HUDEP-2 (cell line): ENCODE results near the gene VPS26A.
A peak's percentile ranks its signal among the peaks of the same experiment; 100 is the strongest.
"Not testable (repeated sequence)": the region's sequence is repeated elsewhere in the genome, so short reads cannot be mapped to it uniquely, and the experiment has no call there.

Source experiments
- DNase-seq, 76 experiments: peaks; one replicate each; lab custom pipeline; 2025; ENCODE audit not compliant: unreplicated experiment in 76 of 76; lab: John Stamatoyannopoulos, UW

The VPS26A gene

GRCh38 chr10:69172241-69172982 is 48.4 kb downstream of the VPS26A start:
- no peak for DNase-seq

DNA sequence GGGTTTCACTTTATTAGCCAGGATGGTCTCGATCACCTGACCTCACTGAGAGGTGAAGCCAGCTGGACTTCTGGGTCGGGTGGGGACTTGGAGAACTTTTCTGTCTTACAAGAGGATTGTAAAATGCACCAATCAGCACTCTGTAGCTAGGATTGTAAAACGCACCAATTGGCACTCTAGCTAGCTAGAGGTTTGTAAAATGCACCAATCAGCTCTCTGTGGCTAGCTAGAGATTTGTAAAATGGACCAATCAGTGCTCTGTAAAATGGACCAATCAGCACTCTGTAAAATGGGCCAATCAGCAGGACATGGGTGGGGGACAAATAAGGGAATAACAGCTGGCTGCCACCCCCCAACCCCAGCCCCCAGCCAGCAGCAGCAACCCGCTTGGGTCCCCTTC is 51.3 kb downstream of the VPS26A start:
- DNase-seq, result not testable (repeated sequence)

- no peak for DNase-seq
Measured at GRCh38 chr10:69176823-69177222, 52.8 kb downstream of the VPS26A start.

GRCh38 chr10:69179089-69179742 is 55.2 kb downstream of the VPS26A start:
- peak in 35 of 76 experiments; percentile 1 to 86 (median 35) for DNase-seq

- DNase-seq, result peak in 75 of 76 experiments; percentile 32 to 96 (median 88)
Measured at GRCh38 chr10:69179743-69180524, 56.0 kb downstream of the VPS26A start, which contains the start of gene SUPV3L1. TSS of gene SUPV3L1 (plus strand) at chr10:69180234. CDS start at chr10:69180292, 58 bp downstream.

- peak in 17 of 76 experiments; percentile 0 to 33 (median 11) for DNase-seq
Measured at GRCh38 chr10:69180525-69181204, 56.7 kb downstream of the VPS26A start.

DNA sequence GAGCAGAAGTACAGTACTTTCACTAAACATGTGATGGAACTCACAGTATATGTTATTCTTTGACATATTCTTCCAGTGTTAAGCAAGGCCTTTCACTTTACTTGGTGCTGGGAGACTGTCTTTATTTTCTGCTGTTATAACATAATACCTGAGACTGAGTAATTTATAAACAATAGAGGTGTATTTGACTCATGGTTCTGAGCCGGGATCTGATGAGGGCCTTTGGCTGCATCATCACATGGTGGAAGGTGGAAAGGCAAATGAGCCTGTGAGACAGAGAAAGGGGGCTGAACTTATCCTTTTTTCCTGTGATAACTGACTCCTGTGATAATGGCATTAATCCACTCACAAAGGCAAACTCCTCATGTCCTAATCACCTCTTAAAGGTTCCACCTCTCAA is 57.5 kb downstream of the VPS26A start:
- DNase-seq, result no peak

DNA sequence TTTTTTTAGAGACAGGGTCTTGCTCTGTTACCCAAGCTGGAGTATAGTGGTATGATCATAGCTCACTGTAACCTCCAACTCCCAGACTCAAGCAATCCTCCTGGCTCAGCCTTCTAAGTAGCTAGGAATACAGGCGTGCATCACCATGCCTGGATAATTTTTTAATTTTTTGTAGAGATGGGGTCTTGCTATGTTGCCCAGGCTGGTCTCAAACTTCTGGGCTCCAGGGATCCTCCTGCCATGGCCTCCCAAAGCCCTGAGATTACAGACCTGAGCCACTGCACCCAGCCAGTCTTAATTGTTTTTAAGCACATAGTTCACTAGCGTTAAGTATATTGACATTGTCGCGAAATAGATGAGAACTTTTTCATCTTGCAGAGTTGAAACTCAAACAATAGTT is 58.0 kb downstream of the VPS26A start:
- no peak for DNase-seq

- DNase-seq, result no peak
Measured at GRCh38 chr10:69186524-69186923, 62.5 kb downstream of the VPS26A start.

DNA sequence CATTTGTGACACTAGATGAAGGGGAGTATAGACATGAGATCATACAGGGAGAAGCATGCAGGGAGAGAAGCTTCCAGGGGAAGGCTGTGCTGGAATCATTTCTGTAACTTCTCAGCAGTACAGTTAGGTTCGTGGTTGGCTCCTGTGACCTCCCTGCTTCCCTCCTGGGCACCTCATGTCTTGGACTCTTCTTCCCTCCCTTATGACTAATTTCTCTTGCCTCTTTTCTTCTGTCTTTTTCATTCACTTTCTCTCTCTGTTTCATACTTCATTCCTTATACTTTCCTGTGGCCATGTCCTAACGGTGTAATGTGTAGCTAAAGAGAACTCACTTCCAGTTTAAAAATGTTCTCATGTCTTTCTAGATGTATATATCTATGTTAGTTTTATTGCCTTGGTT is 77.1 kb downstream of the VPS26A start:
- DNase-seq, result no peak

- no peak for DNase-seq
Measured at GRCh38 chr10:69202332-69202731, 78.4 kb downstream of the VPS26A start.

- DNase-seq, result no peak
Measured at GRCh38 chr10:69208761-69209160, 84.8 kb downstream of the VPS26A start.

- peak in 1 of 76 experiments; percentile 1 for DNase-seq
Measured at GRCh38 chr10:69209787-69210484, 86.0 kb downstream of the VPS26A start.

DNA sequence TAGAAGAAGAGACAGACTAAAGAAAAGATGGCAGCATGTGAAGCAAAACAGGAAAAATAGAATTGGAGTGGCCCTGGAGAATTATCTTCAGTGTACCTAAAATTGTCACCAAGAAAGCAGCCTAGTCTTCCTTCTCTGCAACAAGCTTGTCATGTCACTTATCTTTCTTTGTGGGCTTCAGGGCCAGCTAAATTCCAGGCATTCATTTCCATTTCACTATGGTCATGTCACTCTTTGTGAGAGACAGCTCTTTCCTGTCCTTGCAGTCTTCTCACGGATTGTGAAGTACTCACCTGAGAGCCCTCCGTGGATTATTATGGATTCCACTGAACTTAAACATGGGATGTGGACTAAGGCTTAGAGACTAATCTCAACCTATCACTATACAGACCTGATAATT is 87.1 kb downstream of the VPS26A start:
- no peak for DNase-seq

DNA sequence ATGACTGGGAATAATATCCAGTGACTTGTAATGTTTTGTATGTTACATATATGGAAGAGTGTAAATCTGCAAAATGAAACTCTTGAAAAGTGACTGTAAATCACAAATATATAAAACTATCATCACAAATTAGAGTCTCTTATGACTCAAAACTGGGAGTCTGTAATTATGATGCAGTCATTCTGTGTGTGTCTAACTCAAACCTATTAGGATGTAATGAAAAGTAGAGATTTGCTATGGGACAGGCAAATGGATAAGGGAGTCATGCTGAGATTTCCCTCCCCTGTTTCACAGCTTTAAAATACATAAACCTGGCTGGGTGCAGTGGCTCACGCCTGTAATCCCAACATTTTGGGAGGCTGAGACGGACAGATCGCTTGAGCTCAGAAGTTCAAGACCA is 87.5 kb downstream of the VPS26A start:
- DNase-seq, result no peak

DNA sequence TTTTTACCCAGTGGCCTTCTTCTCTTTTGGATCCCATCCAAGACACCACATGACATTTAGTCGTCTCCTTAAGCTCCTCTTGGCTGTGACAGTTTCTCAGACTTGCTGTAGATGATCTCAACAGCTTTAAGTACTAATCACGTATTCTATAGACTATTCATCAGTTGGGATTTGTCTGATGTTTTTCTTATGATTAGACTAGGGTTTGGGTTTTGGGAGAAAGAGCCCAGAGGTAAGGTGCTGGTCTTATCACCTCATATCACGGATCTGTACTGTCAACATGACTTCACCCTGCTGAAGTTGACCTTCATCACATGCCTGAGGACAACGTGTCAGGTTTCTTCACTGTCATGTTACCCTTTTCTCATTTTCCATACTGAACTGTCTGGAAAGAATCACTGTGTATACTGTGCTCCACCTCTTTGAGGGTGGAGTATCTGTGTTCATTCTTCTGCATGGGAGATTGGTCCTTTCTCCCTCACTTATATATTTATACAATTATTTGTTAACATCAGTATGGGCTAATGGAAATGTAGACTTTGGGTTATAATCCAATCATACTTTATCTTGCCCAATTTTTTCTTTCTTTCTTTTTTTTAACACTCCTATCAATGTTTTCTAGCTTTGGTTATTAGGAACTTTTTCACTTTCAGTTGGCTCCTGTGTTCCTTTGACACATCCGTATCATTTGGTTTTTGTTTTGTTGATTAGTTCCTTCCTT is 89.8 kb downstream of the VPS26A start:
- peak in 14 of 76 experiments; percentile 1 to 62 (median 23) for DNase-seq

DNA sequence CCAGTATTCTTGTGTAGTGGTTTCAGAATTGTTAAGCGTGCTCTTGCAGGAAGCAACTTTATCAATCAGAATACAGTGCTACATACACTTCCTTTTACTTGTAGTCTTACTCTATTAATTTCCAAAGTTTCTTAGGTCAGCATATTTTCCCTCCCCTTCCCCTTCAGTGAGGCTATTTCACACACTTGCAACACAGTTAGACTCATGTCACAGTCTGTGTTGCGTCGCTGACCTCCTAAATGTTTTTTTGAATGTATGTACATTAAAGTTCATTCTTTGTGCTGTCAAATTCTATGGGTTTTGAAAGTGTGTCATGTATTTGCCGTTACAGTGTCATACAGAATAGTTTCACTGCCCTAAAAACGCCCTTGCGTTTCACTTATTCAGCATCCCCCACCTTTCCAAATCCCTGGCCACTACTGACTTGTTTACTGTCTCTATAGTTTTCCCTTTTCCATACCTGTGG is 90.7 kb downstream of the VPS26A start:
- DNase-seq, result no peak

GRCh38 chr10:69215405-69216171 is 91.6 kb downstream of the VPS26A start:
- DNase-seq, result no peak
